HG02973 (cell line): Measurements from ENCODE around the gene CFAP54.
"Not testable (repeated sequence)": the region's sequence is repeated elsewhere in the genome, so short reads cannot be mapped to it uniquely, and the experiment has no call there.

Experiments used
- ATAC-seq: cut with Tn5 transposase; IDR thresholded peaks from one replicate; pipeline ENCODE4 v1.9.1; 2021; ENCODE audit warnings: moderate library complexity; ENCODE audit not compliant: unreplicated experiment

Gene CFAP54

DNA sequence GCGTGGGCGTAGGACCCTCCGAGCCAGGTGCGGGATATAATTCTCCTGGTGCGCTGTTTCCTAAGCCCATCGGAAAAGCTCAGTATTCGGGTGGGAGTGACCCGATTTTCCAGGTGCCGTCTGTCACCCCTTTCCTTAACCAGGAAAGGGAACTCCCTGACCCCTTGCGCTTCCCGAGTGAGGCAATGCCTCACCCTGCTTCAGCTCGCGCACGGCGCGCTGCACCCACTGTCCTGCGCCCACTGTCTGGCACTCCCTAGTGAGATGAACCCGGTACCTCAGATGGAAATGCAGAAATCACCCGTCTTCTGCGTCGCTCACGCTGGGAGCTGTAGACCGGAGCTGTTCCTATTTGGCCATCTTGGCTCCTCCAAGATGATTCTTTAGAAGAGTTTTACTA is 240.1 kb downstream of the CFAP54 start:
- not testable (repeated sequence) for ATAC-seq

DNA sequence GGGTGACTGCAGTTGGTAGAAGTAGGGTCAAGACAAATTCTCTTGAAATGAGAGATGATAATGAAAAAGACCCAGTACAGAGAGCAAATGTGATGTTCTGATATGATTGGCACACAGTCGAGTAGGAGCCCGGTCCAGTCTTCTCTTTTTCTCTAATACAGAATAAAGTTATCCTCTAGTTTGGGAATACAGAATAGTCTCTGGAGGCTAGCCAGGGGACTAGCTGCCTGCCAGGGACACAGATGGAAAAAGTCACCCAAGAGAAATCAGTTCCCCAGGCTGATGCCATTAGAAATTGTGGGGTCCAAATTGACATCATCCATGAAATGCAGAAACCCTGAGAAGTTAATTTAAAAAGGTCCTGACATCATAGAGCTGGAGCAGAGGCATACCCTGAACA is 240.5 kb downstream of the CFAP54 start:
- ATAC-seq, result no peak

DNA sequence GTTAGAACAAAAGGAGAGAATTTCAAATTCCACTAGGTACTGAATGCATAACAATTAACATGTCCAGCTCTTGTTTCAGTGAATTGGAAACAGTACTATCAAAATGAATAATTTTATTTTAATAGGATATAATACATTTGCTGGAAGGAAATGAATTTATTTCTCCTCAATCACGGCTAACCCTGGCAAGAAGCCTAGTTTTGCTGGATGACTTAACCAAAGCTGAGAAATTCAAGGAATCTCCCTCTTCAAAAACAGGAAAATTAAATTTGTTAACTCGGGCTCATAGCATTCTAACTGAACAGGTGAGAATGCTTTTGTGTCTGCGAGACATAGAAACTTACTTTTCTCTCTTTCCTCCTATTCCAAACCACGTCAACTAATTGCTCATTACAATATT is 254.2 kb downstream of the CFAP54 start:
- no peak for ATAC-seq

DNA sequence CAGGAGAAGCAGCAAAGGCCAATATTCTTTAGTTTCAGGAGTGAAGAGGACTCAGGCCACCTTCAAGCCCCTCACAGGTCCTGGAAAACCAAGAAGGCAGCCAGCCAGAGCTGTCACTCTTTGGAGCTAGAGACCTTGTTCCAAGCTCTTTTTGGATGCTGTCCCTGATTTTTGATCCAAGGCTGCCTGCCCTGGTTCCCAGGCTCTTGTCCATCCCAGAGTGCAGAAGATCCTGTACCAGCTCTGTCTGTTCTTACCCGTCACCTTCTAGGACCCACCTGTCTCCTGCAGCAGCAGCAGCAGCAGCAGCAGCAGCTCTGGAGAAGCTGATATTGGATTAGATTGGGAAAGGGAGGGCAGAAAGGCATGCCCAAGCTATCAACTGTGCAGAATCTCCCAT is 260.6 kb downstream of the CFAP54 start:
- ATAC-seq, result no peak

DNA sequence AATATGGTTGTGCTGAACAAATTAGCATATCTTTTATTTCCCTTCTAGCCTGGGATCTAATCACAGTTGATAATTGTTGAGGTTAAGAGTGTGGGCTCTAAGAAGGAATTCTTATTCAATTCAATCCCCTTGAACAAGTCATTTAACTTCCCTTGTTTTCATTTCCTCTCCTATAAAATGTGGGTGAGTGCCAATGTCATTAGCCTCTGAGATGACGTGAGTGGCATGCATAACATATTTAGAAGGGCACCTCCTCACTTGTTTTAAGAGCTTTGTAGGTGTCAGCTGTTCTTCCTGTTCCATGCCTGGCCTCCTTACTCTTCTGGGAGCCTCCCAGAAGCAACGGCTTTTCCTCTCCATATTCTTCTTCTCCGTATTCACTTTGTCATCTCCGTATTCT is 262.2 kb downstream of the CFAP54 start:
- ATAC-seq, result no peak

DNA sequence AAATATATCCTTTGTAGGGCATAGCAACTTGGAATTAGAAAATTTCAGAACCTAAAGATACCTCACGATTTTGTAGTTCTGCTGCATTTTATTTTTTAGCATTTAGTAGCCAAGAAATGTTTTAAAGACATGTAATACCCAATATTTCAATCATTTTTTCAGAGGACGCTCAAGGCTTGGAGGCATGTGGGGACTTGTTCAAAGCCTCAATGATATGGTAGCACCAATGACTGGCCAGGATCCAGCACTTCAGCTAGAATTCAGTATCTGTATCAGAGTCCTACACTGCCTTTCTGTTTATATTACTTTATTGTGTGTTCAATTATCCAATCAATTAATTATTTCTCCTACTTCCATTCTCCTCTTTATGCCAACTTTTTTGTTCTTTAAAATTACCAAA is 262.8 kb downstream of the CFAP54 start:
- ATAC-seq, result no peak

DNA sequence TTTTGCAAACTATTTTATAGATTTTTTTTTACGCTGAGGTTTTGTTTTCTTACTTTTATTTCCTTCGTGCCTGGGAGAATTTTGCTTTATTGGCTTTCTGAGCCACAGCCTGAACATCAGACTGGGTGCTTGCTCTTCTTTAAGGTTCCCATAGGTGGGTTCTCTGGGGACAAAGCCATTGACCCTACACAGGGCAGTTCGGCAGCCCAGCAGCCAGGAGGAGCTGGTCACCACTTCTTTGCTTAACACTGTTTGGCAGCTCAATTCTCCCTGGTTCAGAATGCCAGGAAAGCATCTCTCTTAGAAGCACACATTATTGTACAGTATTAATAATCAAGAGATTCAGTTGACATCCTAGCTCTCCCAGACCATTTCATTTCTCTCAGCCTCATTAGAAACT is 276.9 kb downstream of the CFAP54 start:
- no peak for ATAC-seq

DNA sequence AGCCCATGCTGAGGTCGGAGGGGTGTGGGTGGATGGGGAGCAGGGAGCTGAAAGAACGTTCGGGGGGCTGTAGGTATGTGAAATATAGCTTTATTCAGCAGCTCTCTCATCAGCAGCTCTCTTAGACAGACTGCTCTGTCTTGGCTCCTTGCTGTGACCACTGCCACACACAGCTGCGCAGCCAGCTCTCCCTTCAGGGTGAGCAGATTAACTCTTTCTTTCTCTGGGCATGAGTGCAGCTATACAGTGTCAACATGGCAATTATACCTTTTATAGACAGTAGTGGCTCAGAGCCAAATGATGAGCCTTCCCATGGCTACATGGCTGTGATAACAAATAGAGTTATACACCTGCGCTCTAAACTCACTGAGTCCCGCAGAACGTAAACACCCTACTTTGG is 280.0 kb downstream of the CFAP54 start:
- no peak for ATAC-seq

DNA sequence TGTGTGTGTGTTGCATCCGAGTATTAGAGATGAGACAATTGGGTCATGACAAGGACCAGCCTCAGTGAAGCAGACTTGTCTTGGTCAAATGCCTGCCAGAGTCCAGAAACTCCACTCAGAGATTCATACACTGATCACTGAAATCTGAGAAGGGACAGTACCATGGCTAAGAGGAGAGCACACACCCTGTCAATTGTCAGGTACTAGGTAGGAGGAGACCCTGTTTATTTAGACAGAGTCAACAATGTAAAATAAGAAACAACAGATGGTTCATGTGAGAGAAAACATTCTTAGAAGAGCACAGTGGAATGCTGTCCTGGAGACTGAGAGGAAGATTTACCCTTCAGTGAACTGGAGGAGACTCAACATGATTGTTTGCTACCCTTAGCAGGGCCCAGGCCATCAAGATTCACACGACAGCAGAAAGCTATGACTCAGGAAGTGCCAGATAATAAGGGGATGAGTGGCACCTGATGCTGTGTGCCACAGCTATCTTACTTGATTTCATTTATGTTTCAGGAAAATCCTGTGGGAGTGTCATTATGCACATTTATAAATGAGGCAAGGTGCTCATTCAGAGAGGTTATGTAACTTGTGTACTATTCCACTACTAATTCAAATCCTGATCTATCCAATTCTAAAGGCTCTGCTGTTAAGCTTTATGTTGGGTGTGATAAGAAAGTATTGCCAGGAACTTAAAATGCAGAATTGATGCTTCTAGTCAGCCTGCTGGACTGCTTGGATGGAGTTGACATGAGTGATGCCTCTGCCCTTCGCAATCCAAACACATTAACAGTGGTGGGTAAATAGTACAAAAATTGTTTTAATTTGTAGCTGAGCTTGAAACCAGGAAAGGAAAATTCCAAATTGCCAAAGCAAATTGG is 281.1 kb downstream of the CFAP54 start:
- no peak for ATAC-seq

DNA sequence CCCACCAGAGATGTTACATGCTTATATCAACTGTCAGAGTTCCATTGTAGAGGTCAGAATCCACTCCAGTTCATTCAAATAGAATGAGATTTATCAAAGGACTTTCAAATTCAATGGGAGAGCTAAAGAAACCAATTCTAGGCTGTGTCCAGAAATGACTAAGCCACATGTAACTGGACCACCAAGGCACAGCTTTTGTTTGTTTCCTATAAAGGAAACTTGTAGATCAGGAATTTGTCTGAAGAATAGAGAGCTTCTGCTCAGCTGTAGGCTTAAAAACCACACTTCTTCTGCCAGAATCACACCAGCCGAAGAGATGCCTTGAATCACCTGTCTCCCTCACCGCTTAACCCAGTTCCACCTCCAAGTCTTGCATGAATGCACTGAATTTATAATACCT is 283.7 kb downstream of the CFAP54 start:
- ATAC-seq, result no peak

DNA sequence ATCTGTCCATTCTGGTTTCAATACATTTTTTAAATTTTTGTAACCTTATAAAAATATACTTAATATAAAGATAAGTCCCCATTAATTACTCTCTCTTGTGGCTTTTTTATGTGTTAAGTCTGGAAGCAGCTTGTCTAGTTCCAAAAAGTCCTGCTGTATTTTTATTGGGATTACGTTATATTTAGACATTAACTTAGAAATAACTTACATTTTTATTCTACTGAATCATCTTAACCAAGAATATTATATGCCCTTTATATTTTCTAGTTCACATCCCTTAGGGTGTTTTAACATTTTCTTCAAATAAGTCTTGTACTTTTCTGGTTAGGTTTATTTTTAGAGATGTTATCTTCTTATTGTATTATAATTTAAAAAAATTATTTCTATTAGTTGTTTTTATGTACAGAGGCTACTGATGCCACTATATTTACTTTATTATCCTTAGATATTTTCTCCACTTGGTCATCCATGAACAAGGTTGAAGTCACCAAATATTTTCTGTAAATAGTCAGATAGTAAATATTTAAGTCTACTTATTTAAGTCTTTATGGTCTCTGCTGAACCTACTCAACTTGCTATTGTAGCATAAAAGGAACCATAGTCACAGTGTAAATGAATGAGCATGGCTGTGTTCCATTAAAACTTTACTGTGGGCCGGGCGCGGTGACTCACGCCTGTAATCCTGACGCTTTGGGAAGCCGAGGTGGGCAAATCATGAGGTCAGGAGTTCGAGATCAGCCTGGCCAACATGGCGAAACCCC is 285.3 kb downstream of the CFAP54 start:
- no peak for ATAC-seq

DNA sequence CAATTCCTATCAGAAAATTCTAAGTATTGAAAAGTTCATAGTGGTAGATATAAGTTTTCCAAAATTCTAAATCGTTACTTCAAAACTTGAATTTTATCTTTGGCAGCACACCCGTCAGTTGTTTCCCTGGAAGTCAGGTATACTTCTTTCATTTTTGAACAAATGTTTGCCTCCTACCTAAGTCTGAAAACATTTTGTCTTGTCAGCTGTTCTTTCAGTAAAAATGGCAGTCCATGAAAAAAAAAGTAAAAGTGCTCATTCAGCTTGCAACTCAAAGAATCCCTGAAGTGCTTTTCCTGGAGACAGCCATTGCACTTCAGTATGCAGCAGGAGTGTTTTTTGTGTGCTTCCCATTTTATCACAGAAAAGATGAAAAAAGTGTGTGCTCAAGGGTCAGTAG is 287.5 kb downstream of the CFAP54 start:
- no peak for ATAC-seq

DNA sequence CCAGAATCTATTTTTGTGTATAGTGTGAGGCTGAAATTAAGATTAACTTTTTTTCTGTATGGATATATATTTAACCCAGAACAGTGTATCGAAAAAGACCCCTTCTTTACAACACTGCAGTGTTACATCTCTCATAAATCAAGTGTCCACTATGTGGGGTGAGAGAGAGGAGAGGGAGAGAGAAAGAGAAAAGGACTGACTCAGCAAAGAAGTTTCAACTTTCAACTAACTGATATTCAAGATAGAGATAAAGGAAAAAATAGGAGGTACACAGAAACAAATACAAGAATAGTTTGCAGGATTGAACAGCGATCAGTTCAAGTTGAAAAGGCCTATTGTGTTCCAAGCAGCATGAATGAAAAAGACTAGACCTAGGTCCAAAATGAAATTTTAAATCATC is 291.0 kb downstream of the CFAP54 start:
- ATAC-seq, result no peak

DNA sequence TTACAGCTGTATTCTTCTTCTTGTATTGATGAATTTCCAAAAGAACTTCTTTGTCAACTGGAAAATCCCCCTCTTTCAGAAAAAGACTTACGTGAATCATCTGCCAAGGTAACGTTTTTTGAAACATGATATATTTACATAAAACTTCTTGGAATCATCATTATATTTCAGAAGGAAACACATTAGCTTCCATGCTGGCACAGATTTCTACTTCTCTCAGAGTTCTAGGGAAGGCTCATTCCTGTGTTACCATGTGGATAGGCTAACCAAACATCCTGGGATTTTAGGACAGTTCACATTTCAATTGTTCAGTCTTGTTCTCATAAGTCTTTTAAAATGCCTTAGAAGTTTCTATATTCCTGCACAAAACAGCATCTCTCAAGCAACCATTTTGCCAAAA is 297.4 kb downstream of the CFAP54 start:
- no peak for ATAC-seq

DNA sequence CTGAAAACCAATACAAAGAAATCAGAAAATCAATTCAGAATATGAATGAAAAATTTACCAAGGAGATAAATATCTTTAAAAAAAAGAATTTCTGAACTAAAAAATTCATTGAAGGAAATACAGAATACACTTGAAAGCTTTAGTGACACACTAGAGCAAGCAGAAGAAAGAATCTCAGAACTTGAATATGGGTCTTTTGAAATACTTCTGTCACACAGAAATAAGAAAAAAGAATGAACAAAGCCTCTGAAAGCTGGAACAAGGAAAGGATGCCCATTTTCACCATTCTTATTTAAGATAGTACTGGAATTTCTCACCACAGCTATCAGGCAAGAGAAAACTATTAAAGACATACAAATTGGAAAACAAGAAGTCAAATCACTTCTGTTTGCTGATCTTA is 314.6 kb downstream of the CFAP54 start:
- ATAC-seq, result no peak

DNA sequence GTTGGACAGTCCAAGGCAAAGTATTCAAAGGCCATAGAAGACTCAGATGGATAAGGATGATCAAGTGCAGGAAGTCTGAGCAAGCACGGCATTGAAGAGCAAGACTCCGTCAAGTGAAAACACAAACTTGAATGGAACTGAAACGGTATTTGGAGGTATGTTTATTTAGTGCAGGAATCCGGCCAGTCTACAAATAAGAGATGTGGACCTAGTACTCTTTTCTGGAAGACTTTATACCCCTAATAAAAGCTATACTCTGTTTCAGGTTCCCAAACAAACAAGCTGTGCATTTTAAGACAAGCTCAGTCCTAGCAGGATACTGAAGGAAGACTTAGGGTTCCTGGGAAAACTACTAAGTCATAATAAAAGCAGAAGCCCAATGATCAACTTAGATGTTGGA is 316.9 kb downstream of the CFAP54 start:
- no peak for ATAC-seq

DNA sequence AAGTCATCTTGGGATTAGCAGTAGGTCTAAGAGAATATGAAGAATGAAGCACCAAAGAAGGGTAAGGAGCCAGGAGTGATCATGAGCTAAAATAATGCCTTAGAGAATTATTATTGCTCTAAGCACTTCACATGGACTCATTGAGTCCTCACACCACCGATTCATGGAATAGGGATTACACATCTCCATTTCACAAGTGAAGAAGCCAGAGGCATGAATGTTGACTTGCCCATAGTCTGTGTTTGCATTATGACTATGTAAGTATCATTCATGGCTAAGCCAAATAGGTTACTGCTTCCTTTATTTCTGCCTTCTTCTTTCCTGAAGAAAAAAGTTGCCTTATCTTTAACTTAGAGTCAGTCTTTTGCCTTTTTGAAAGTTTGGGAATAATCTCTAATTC is 318.4 kb downstream of the CFAP54 start:
- ATAC-seq, result no peak

DNA sequence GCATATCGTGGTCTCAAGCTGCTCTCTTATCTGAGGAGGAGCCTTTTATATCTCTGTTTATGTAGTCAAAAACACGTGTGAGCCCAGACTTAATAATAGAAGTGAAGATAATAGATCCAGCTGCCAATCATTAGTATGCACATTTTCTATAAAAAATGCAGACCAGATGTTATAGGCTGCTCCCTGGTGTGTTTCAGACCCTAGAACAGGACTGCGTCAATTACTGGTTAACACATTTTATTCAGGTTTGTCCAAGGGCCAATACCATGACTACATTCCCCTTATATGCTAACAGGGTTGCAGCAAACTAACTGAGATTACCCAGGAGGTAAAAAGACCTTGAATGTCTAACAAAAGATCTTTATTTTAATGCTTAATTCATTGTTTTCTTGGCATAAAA is 319.2 kb downstream of the CFAP54 start:
- ATAC-seq, result no peak

DNA sequence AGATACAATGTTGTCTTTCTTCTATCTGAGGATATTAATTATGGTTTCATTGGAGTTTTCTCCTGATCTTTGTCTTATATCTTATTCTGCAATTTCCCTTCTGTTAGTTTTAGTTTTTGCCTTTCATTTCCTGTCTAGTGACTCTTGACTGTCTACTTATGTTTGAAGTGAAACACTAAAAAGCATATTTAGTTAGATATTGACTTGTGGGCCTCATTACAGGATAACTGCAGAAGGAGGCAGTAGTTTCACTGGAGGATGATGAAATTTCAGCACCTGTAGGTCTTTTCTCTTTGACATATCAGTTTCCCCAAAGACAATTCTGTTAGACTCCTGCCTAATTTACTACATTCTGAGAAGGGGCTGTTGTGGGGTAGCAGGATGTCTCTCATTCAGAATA is 320.1 kb downstream of the CFAP54 start:
- ATAC-seq, result no peak

DNA sequence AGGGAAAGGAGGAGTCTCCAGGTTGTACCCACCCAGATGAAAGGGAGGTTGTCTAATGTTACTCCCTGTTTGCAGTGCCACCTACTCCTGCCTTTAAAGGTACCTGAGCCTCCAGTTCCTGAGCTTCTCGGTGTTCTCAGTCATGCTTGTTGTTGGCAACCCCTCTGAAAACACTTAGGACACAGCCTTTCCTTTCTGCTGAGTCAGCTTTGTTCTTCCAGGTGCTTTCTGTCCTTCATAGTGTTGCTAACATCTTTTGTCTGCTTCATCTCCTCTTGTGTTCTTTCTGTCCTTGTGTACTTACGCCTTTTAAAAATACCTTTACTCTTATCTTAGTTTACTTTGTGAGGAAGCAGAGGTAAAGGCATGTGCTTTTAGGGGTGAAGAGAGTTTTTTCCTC is 320.7 kb downstream of the CFAP54 start:
- ATAC-seq, result no peak

DNA sequence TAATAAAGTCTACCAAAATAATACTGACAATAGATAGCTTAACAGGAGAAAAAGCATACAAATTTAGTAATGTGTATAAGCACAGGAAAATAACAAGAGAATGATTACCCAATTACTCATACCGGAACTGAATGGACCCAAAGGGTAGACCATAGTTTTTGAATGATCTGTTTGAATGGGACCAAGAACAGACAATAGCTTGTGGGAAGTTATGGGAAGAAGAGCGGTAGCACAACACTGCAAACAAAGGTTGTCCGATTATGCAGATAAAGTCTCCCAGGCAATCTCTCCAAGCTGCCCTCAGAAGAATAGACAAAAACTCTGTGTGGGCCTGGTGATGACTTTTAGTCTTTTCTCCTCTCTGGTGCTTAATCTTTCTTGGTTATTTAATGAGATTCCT is 321.1 kb downstream of the CFAP54 start:
- ATAC-seq, result no peak

DNA sequence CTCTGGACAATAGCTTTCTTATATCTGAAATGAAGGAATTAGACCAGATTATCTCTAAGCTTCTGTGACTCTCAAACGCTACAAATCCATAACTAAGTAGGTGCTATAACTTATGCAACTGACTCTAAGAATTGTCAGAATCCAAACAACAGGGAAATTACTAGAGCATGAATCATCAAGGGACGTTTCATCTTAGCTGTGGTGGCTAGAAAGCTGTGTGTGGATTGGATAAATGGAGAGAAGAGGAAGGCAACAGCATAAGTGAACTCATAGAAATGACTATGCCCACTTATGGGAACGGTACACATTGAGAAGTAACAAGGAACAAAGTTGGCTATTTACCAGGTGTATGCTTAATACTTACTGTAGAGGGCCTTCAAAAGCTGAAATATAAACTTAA is 321.7 kb downstream of the CFAP54 start:
- ATAC-seq, result no peak
